ENCODE data around the gene EFNB3.

Gene EFNB3

GRCh38 chr17:7704601-7705268 lies at the start of gene EFNB3:
EFNB3 (plus strand) TSS chr17:7705202; CDS start chr17:7705599, 397 bp downstream.
- TF ChIP-seq BACH2 (CRISPR knock-in tag; IDR thresholded peaks at IDR 0.05; ENCODE audit: borderline replicate concordance) (no peak), RARB (CRISPR knock-in tag; IDR thresholded peaks at IDR 0.05) (no peak), TCF4 (CRISPR knock-in tag; IDR thresholded peaks at IDR 0.05; ENCODE audit: borderline replicate concordance) (no peak), ZNF565 (CRISPR knock-in tag; conservative IDR thresholded peaks at IDR 0.05; ENCODE audit: low read depth) (no peak), ESRRG (CRISPR knock-in tag; IDR thresholded peaks at IDR 0.05) (no peak), OSR1 (CRISPR knock-in tag; IDR thresholded peaks at IDR 0.05) (no peak), SNAI2 (CRISPR knock-in tag; IDR thresholded peaks at IDR 0.05) (no peak), TSHZ2 (CRISPR knock-in tag; IDR thresholded peaks at IDR 0.05) (no peak), CSRNP3 (CRISPR knock-in tag; IDR thresholded peaks at IDR 0.05) (no peak), ZC3H10 (CRISPR knock-in tag; IDR thresholded peaks at IDR 0.05) (no peak), ZNF8 (CRISPR knock-in tag; IDR thresholded peaks at IDR 0.05) (no peak), ISL1 (CRISPR knock-in tag; IDR thresholded peaks at IDR 0.05) (no peak), POU6F1 (CRISPR knock-in tag; IDR thresholded peaks at IDR 0.05; ENCODE audit: borderline replicate concordance, low read depth) (no peak), GLIS3 (CRISPR knock-in tag; IDR thresholded peaks at IDR 0.05) (no peak)
- ATAC-seq, result peak; percentile 78

GRCh38 chr17:7655541-7655840 lies 49.5 kb upstream of the EFNB3 start:
- TF ChIP-seq SNAI2 (CRISPR knock-in tag; IDR thresholded peaks at IDR 0.05), result no peak
- no peak for TF ChIP-seq PPARA (CRISPR knock-in tag; IDR thresholded peaks at IDR 0.05; ENCODE audit: borderline replicate concordance)
- TF ChIP-seq TOX (CRISPR knock-in tag; IDR thresholded peaks at IDR 0.05; ENCODE audit: borderline replicate concordance), result no peak
- no peak for TF ChIP-seq CSRNP3 (CRISPR knock-in tag; IDR thresholded peaks at IDR 0.05)
- TF ChIP-seq ZFP30 (CRISPR knock-in tag; IDR thresholded peaks at IDR 0.05), result no peak
- TF ChIP-seq CREB5 (CRISPR knock-in tag; IDR thresholded peaks at IDR 0.05; ENCODE audit: low read depth), result no peak
- TF ChIP-seq GLIS3 (CRISPR knock-in tag; IDR thresholded peaks at IDR 0.05), result no peak
- no peak for TF ChIP-seq ARNTL (CRISPR knock-in tag; IDR thresholded peaks at IDR 0.05; ENCODE audit: borderline replicate concordance, low read depth)
- TF ChIP-seq ESRRG (CRISPR knock-in tag; IDR thresholded peaks at IDR 0.05), result no peak
- TF ChIP-seq RARB (CRISPR knock-in tag; IDR thresholded peaks at IDR 0.05), result no peak
- TF ChIP-seq ZFP3 (CRISPR knock-in tag; IDR thresholded peaks at IDR 0.05), result no peak
- TF ChIP-seq ZNF70 (CRISPR knock-in tag; IDR thresholded peaks at IDR 0.05), result no peak
- TF ChIP-seq PATZ1 (CRISPR knock-in tag; IDR thresholded peaks at IDR 0.05; ENCODE audit: borderline replicate concordance), result no peak
- TF ChIP-seq OSR1 (CRISPR knock-in tag; IDR thresholded peaks at IDR 0.05), result no peak
- ATAC-seq, result no peak
